OCI-LY3 (cell line): ENCODE measurements around the gene UBC.
"Not testable (repeated sequence)": the region's sequence is repeated elsewhere in the genome, so short reads cannot be mapped to it uniquely, and the experiment has no call there.

Source experiments
- CTCF ChIP-seq: fragments of 200-600, 300-600 bp; sonication (generic); IDR thresholded peaks from 2 replicates; pipeline ENCODE4 v1.5.1; 2014; ENCODE audit warnings: antibody characterized with exemption, low read length, low read depth
- EZH2phosphoT487 ChIP-seq: fragments of 200-600 bp; shearing (Covaris generic); IDR thresholded peaks from 2 replicates; pipeline ENCODE4 v1.6.1; 2018; ENCODE audit warnings: antibody characterized with exemption, mixed run types, low read depth

DNA sequence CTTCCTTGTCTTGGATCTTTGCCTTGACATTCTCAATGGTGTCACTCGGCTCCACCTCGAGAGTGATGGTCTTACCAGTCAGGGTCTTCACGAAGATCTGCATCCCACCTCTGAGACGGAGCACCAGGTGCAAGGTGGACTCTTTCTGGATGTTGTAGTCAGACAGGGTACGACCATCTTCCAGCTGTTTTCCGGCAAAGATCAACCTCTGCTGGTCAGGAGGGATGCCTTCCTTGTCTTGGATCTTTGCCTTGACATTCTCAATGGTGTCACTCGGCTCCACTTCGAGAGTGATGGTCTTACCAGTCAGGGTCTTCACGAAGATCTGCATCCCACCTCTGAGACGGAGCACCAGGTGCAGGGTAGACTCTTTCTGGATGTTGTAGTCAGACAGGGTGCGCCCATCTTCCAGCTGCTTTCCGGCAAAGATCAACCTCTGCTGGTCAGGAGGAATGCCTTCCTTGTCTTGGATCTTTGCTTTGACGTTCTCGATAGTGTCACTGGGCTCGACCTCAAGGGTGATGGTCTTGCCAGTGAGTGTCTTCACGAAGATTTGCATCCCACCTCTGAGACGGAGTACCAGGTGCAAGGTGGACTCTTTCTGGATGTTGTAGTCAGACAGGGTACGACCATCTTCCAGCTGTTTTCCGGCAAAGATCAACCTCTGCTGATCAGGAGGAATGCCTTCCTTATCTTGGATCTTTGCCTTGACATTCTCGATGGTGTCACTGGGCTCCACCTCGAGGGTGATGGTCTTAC is 1.7 kb downstream of the UBC start:
- not testable (repeated sequence) for TF ChIP-seq CTCF, EZH2phosphoT487
